GM21447 (cell line): ENCODE data around the gene MAP4K3.
"Not testable (repeated sequence)": the region's sequence is repeated elsewhere in the genome, so short reads cannot be mapped to it uniquely, and the experiment has no call there.

Experiments
- ATAC-seq: cut with Tn5 transposase; IDR thresholded peaks from one replicate; pipeline ENCODE4 v1.9.1; 2021; ENCODE audit not compliant: unreplicated experiment

MAP4K3 gene

DNA sequence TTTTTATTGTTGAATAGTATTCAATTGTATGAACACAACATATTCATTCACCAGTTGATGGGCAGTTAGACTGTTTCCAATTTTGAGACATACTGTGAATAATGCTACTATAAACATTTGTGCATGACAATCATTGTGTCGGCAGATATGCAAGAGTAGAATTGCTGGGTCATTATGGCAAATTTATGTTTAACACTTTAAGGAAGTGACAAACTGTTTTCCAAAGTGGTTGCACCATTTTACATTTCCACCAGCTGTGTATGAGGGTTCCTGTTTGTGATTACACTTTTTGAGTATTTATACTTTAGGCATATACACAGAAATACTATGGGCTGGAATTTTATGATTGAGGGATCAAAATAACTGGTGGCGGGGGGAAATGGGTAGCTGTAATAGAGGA is 61.2 kb downstream of the MAP4K3 start:
- no peak for ATAC-seq

DNA sequence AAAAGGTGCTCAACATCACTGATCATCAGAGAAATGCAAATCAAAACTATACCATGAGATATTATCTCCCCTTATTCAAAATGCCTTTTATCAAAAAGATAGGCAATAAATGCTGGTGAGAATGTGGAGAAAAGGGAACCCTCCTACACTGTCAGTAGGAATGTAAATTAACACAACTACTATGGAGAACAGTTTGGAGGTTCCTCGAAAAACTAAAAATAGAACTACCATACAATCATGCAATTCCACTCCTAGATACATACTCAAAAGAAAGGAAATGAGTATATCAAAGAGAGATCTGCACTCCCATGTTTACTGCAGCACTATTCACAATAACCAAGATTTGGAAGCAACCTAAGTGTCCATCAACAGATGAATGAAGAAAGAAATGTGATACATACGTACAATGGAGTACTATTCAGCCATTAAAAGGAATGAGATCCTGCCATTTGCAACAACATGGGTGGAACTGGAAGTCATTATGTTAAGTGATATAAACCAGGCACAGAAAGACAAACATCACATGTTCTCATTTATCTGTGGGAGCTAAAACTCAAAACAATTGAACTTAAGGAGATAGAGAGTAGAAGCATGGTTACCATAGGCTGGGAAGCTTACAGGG is 63.8 kb downstream of the MAP4K3 start:
- no peak for ATAC-seq

DNA sequence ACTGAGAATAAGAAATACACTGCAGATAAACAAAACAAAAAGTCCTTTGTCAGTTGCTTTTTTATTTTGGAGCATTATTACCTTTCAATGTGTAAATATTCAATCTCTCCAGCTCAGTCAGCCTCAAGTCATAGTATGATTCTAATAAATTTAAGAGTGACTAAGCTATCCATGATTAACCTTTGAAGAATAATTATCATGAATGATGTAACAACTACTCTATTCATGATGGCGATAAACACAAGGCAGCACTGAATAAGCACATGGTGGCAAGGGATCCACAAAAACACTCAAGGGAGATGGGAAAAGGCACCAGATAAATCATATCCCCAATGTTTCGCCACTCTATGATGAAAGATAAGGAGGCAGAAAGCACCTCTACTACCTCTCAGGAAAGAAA is 67.0 kb downstream of the MAP4K3 start:
- ATAC-seq, result no peak

DNA sequence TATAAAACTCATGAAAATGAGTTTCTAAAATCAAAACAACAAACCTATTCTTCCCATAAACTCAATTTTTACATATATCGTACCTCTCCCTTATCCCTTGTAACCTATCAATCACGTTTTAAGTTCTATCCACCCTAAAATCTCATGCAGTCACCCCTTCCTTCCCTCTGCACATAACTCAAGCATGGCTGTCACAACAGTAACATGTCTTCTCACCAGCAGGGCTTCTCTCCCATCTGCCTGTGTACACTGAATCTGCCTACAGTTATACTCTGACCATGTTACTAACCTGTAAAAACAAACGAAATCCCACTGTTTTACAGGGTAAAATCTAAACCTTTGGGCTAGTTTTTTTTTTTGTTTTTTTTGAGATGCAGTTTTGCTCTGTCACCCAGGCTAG is 68.2 kb downstream of the MAP4K3 start:
- no peak for ATAC-seq

DNA sequence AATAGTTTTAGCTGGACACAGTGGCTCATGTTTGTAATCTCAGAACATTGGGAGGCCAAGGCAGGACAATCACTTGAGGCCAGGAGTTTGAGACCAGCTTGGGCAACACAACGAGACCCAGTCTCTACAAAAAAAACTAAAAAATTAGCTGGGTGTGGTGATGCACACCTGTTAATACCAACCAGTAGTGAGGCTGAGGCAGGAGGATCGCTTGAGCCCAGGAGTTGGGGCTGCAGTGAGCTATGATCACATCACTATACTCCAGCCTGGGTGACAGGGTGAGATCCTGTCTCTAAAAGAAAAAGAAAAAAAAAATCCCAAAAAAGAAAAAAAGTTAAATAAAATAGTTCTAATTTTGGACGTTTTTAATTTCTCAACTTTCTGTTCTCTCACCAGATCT is 68.7 kb downstream of the MAP4K3 start:
- ATAC-seq, result no peak

DNA sequence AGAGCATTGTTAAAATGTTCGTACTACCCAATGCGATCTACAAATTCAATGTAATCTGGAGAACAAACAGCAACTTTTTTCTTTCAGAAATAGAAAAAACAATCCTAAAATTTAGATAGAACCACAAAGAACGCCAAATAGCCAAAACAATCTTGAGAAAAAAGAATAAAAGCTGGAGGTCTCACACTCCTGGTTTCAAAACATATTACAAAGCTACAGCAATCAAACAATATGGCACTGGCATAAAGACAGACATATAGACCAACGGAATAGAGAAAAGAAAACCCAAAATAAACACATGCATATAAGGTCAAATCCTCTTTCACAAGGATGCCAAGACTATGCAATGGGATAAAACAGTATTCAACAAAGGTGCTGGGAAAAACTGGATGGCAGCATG is 74.5 kb downstream of the MAP4K3 start:
- ATAC-seq, result no peak

DNA sequence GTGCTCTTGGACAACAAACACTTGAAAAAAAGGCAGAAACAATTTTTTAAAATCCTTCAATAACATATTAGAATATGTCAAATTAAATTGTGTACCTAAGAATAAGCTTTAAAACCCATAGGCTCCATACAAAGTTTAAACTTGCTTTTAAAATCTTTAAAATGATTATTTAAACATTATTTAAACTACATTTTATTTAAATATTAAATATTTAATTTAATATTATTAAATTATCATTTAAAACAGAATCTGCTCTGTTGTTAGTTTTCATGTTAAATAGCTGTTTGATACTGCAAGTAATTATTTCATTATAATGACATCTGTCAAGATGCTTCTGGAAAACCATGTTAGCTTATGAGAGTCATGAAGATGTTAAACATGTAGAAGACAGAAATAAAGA is 75.6 kb downstream of the MAP4K3 start:
- ATAC-seq, result no peak

DNA sequence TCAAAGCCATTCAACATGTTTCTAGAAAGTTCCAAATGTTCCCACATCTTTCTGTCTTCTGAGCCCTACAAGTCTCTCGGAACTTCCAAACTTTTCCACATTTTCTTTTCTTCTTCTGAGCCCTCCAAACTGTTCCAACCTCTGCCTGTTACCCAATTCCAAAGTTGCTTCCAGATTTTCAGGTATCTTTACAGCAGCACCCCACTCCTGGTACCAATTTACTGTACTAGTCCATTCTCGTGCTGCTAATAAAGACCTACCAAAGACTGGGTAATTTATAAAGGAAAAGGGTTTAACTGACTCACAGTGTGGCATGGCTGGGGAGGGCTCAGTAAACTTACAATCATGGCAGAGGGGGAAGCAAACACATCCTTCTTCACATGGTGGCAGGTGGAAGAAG is 76.7 kb downstream of the MAP4K3 start:
- ATAC-seq, result not testable (repeated sequence)

DNA sequence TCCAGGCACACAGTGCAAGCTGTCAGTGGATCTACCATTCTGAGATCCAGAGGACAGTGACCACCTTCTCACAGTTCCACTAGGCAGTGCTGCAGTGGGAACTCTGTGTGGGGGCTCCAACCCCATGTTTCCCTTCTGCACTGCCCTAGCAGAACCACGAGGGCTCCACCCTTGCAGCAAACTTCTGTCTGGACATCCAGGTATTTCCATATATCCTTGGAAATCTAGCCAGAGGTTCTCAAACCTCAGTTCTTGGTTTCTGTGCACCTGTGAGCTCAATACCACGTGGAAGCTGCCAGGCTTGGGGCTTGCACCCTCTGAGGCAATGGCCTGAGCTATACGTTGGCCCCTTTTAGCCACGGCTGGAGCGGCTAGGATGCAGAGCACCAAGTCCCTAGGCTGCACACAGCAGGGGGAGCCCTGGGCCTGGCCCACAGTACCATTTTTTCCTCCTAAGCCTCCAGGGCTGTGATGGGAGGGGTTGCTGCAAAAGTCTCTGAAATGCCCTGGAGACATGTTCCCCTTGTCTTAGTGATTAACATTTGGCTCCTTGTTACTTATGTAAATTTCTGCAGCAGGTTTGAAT is 77.5 kb downstream of the MAP4K3 start:
- ATAC-seq, result no peak

DNA sequence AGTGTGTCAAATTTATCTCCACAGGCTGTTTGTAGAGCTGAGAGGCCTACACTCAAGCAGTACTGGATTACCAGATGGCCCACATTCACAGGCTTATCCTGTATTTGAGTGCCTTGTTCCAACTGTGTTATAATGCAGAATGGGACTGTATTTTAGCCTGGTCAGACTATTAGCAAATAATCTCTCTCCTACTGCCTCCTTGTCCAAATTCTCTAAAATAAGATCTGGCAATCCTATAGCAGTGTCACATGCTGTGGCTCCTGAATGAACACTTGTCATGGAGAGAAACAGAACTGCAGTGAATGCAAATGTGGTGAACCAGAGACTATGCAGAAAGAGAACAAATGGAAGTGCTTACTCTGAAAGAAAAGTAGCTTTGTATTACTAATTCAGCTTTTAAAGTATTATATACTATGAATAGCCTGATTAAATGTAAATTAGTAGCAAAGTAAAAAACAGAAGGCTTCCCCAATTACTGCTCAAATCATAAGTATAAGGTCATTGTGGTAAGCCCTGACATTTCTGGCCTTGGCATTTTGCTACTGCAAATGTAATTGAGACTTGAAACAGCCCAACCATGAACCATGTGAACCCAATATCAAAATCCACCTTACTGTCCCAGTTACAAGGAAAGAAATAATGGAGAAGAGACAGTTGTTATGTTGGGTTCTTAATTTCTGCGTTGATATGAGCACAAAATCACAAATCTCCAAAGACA is 80.0 kb downstream of the MAP4K3 start:
- ATAC-seq, result no peak

DNA sequence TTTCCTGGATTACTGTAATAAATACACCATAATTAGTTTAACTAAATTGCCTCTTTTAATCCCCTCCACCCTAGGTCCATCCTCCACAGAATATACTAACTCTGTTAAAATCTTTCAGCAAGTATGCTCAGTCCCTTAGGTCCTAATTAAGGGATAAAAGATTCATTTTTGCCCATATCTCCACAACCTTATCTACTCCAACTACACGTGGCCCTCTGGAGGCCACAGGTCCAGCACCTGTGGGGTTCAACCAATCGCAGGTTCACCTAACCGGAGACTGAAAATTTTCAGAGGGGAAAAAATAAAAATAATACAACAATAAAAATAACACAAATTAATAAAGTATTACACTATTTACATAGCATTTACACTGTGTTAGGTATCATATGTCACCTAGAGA is 86.4 kb downstream of the MAP4K3 start:
- no peak for ATAC-seq

DNA sequence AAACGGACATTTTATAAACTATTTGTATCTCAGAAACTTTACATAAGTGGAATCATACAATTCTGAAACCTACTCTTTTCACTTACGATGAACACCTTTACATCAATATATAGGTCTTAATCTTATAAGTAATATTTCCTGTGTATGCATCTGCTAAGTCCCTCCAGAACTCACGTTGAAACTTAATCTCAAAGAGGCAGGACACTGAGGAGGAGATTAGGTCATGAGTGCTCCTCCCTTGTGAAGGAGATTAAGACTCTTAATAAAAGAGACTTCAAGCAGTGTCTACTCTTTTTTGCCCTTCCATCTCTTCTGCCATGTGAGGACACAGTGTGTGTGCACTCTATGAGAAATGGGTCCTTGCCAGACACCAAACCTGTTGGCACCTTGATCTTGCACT is 98.6 kb downstream of the MAP4K3 start:
- no peak for ATAC-seq

DNA sequence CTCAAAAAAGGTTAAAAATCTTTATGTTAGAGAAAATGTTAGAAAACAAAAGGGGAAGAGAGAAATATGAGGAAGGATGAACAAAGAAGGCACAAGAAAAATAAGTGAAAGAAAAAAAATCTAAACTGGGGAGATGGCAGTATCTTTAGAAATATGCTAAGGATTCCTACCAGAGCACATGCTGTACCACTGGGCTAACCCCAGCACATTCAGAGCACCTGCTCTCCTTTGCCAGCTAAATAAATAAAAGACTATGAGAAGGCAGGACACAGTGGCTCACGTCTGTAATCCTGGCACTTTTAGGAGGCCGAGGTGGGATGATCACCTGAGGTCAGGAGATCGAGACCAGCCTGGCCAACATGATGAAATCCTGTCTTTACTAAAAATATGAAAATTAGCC is 101.2 kb downstream of the MAP4K3 start:
- ATAC-seq, result no peak

DNA sequence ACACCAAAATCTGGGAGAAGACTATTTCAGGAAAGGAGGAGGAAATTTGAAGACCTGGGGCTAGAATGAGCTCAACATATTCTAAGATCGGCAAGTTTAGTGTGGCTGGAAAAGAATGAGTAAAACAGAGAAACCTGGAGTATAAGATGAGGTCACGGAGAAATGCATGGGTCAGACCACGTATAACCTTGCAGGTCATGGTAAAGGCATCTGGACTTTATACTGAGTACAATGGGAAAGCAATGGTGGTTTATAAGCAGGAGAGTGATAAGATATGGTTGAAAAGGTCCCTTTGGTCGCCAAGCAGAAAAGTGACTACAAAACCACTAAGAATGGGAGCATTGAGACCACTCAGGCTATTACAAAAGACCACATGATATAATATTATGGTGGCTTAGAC is 102.1 kb downstream of the MAP4K3 start:
- no peak for ATAC-seq

DNA sequence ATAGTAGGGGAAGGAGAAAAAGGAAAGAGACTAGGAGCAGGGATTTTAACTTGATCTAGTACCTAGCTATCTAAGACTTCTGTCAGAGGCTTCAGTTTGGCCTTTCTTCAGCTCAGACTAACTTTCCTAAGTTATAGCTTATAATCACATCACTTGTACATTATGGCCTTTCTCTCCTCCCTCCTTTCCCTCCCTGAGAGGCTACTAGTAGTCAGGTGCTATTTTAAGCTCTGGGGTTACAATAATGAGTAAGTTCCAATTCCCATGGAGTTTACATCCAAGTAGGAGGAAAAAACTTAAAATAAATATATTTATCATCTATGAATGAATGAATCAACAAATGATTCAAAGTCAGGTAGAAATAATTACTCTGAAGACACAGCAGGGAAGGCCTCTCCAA is 102.6 kb downstream of the MAP4K3 start:
- ATAC-seq, result no peak

DNA sequence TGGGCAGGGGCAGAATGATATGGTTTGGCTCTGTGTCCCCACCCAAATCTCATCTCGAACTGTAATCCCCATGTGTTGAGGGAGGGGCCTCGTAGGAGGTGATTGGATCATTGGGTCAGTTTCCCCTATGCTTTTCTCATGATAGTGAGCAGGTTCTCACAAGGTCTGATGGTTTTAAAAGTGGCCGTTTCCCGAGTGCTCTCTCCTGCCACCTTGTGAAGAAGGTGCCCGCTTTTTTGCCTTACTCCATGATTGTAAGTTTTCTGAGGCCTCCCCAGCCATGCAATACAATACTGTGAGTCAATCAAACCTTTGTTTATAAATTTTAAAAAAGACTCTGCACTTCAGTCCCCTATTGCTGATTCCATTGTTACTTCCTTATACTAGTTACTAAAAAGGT is 110.4 kb downstream of the MAP4K3 start:
- ATAC-seq, result no peak

DNA sequence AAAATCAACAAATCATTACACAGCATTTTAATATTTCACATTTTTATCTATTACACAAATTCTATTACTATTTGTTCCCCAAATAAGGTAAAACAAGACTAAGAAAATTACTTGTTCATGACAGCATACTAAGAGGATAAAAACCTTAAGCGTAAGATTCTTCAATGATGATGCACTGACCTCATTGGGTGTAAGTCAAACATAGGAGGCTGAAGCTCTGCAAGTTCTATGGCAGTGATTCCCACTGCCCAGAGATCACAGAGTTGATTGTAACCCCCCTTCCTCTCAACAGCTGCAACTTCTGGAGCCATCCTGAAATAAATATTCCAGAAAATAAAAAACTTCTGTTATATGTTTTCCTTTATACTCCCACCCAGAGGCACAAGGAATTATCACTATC is 111.1 kb downstream of the MAP4K3 start:
- no peak for ATAC-seq

DNA sequence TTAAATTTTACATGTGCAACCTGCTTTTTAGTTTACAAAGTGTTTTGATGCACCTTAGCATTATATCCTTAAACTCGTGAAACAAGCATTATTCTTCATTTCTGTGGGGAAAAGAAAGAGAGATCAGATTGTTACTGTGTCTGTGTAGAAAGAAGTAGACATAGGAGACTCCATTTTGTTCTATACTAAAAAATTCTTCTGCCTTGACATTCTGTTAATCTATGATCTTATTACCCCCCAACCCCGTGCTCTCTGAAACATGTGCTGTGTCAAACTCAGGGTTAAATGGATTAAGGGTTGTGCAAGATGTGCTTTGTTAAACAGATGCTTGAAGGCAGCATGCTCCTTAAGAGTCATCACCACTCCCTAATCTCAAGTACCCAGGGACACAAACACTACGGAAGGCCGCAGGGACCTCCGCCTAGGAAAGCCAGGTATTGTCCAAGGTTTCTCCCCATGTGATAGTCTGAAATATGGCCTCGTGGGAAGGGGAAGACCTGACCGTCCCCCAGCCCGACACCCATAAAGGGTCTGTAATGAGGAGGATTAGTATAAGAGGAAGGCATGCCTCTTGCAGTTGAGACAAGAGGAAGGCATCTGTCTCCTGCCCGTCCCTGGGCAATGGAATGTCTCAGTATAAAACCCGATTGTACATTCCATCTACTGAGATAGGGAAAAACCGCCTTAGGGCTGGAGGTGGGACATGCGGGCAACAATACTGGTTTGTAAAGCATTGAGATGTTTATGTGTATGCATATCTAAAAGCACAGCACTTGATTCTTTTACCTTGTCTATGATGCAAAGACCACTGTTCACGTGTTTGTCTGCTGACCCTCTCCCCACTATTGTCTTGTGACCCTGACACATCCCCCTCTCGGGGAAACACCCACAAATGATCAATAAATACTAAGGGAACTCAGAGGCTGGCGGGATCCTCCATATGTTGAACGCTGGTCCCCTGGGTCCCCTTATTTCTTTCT is 115.7 kb downstream of the MAP4K3 start:
- ATAC-seq, result not testable (repeated sequence)

DNA sequence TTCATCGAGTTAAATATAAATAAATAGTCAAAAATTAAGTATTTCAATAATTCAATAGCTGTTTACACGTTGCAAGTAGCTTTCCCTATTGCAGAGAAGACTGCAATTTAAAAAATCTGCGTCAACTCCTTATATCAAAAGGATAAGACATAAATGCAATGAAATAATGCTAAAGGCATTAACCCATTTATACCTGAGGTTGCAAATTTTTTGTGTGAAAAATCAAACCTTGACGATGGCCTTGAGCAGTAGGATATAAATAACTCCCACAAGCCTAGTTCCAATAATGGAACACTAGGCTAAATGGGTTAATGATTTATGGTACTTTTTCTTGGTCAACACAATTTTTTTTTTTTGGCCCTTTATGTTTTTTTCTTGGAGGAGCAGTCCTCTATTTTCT is 116.9 kb downstream of the MAP4K3 start:
- no peak for ATAC-seq

DNA sequence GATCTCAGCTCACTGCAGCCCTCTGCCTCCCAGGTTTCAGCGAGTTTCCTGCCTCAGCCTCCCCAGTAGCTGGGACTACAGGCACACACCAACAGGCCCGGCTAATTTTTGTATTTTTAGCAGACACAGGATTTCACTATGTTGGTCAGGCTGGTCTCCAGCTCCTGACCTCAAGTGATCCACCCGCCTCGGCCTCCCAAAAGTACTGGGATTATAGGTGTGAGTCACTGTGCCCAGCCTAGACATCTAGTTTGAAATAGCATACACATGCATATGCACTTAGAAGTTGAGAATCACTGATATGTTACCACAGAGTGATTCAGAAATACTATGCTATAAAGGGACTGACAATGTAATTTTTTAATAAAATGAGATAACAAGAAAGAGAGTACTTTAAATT is 123.5 kb downstream of the MAP4K3 start:
- no peak for ATAC-seq

DNA sequence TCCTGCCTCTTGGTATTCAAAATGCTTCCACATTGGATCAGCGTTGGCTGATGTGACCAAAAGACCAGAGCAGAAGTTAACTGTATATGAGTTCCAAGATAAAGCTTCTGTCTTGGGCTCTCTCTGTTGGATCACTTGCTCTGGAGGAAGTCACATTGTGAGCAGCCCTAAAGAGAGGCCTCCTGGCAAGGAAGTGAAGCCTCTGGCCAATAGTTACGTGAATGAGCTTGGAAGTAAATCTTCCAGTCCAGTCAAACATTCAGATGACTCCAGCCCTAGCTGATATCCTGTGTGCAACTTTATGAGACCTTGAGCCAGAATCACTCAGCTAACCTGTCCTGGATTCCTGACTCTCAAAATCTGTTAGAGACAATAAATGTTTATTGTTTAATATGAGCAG is 125.6 kb downstream of the MAP4K3 start:
- ATAC-seq, result no peak

DNA sequence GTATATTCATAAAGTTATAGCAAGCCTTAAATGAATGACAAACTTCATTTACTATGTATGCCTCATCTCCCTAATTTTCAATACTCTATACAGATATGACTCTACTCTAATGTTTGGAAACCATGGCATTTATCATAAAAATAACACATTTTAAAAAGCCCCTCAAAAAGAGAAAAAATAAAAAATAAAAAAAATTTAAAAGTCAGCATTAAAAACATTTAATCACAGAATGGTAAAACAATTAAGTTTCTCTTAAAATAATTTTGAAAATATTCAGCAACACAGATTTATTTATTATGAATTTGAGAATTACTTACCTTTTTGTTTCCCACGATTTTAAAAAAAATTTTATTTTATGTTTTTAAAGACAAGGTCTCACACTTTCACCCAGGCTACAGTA is 128.3 kb downstream of the MAP4K3 start:
- ATAC-seq, result no peak
